Astrocyte of the cerebellum (primary cell): ENCODE measurements around the gene SEC16B.

ENCODE experiments used
- DNase-seq: peaks from one replicate; pipeline ENCODE4 v3.0.0-alpha.2; 2011; ENCODE audit warnings: low read depth
- H3K4me3 ChIP-seq: 2 replicates; pipeline ENCODE4 v1.5.1; 2011; ENCODE audit warnings: mild to moderate bottlenecking, low read depth, low read length, moderate library complexity
- CTCF ChIP-seq: IDR thresholded peaks from 2 replicates; pipeline ENCODE4 v1.5.1; 2012; ENCODE audit warnings: low read length, low read depth, moderate library complexity, mild to moderate bottlenecking; ENCODE audit errors: missing control alignments
- in situ Hi-C: cut with HindIII; loops from 2 replicates; pipeline ENCODE4 v1.10.0; 2017; ENCODE audit warnings: low sequenced_read_pairs

The SEC16B gene

DNA sequence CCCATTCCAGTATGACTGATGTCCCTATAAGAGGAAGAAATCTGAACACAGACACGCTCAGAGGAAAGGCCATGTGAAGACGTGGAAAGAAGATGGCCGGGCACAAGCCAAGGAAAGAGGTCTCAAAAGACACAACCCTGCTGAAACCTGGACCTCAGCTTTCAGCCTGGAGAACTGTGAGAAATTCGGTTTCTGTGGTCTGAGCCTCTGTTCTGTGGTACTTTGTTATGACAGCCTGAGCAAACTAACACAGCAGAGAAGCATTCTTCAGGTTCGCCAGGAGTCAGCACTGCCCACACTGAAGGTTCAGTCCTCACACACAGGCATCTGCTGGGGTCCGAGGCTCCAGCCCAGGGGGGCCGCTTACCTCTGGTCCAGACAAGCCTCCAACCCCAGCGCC is 37.7 kb downstream of the SEC16B start:
- no peak overlapping the region for H3K4me3 ChIP-seq
- no peak for DNase-seq
- in situ Hi-C loops = loop anchor here (25.0 kb wide), 1 partner anchor 1020 kb away; no protein-coding TSS in a partner anchor
- no peak for TF ChIP-seq CTCF

DNA sequence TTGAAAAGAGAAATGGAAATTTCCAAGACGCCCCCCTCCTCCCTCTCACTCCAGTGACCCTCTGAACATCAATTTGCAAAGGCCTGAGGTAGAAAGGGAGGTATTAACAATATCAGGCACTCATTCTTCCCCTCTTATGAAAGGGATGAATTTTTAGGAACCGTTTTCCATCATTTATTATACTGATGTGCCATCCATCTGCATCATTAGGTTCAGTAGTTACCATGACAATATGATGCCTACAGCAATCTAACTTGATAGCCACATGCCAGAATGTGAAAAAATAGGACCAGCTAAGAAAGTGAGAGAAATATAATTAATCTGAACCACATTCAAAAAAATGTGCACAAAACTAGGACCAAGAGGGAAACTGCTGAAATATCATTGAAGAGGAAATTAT is 40.9 kb downstream of the SEC16B start:
- in situ Hi-C loops = loop anchor here (25.0 kb wide), 1 partner anchor 1017 kb away; no protein-coding TSS in a partner anchor
- no peak for TF ChIP-seq CTCF
- no peak for DNase-seq
- H3K4me3 ChIP-seq = no peak overlapping the region

- DNase-seq = no peak
- TF ChIP-seq CTCF = peak; percentile 39
- H3K4me3 ChIP-seq = no peak overlapping the region
- in situ Hi-C loops = loop anchor here (25.0 kb wide), 1 partner anchor 1016 kb away; no protein-coding TSS in a partner anchor
Measured at GRCh38 chr1:177928194-177928593, 41.7 kb downstream of the SEC16B start.

DNA sequence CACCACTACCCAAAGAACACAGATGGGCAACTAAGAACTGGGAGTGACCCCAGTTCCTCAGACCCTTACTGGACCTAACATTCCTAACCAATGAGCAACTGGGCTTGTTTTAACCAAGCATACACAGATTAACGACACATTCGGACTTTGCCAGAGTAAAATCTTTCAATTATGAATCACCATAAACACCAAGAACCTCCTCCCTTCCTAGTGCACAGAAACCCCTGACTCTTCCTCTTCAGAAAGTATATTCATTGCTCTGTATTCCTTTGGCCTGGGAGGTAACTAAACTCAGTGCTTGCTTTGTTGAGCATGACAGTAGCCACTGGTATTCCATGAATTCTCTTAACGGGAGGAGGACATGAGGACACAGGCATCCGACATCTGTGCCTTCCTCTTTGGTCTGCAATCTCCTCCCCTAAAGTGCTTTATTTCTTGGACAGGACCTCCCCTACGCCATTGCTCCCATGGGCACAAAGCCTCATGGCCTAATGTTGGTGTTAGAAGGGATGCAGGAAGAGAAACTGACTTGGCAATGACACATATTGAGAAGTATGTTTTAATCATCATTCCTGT is 42.7 kb downstream of the SEC16B start:
- DNase-seq = peak; percentile 74
- H3K4me3 ChIP-seq = no peak overlapping the region
- in situ Hi-C loops = loop anchor here (25.0 kb wide), 1 partner anchor 1015 kb away; no protein-coding TSS in a partner anchor
- no peak for TF ChIP-seq CTCF

DNA sequence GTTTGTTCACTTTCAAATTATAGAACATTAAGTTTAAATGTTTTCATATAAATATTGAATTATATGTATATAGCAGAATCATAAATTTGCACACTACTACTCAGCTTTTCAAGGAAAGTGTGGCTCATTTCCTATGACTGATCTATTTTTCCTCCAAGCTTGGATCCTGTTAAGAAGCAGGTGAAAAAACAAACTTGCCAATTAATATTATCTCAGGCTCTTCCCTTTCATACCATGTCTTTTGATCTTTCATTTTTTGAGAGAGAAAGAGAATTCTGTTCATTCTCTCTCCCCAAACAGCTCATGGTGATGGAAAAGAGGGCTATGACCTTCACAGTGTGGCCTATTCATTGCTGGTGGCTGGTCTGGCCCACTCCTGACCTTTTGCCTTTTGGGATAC is 43.7 kb downstream of the SEC16B start:
- H3K4me3 ChIP-seq = no peak overlapping the region
- in situ Hi-C loops = loop anchor here (25.0 kb wide), 1 partner anchor 1014 kb away; no protein-coding TSS in a partner anchor
- no peak for DNase-seq
- TF ChIP-seq CTCF = no peak

DNA sequence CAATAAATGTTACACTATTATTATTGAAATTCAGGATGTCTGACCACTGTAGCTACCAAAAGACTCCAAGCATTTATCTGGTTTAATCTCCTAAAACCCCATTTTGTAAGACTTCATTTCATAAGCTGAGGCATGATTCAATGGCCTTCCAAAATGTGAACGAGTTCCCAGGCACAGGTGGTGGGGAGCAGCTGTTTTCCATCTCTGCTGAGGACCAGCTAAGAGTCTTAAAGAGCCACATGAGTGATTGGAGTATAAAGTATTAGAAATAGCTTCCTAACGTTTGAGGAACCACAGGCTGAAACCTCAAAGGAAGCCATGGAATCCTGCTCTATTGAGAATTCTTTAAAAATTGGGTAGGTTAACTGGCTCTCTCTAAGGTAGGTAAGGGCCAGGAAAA is 44.9 kb downstream of the SEC16B start:
- no peak for DNase-seq
- H3K4me3 ChIP-seq = no peak overlapping the region
- in situ Hi-C loops = loop anchor here (25.0 kb wide), 1 partner anchor 1013 kb away; no protein-coding TSS in a partner anchor
- TF ChIP-seq CTCF = no peak
